ENCODE measurements around the gene CPA2. TPM values are rescaled to one million over a fixed set of nuclear protein-coding genes. Genes with fewer than 3 reads are reported as not detected.
"Not testable (repeated sequence)": the region's sequence is repeated elsewhere in the genome, so short reads cannot be mapped to it uniquely, and the experiment has no call there.

Gene CPA2
- total RNA-seq, 5 donors from 2014 or later (not counting 1 experiment from before 2014, with no cell fraction given), result 1.7 to 3.1 (median 2.2) TPM; not detected in 2

DNA sequence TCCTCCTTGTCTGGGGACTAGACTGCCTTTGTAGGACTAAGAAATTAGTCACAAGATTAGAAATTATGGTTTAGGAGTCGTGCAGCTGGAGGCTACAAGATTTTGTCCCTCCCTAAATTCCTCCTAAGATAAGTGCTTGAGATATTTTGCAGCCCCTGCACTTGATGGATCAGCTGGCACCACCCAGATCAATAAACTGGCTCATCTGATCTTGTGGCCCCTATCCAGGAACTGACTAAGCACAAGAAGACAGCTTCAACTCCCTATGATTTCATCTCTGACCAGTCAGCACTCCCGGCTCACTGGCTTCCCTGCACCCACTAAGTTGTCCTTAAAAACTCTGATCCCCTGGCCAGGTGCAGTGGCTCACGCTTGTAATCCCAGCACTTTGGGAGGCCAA is 41.7 kb upstream of the CPA2 start:
- not testable (repeated sequence) for H3K27me3 ChIP-seq (replicated peaks in 1 of 2; ENCODE audit: control insufficient read depth in 2 of 2, extremely low read depth in 1 of 2, insufficient read depth in 2 of 2, low read length in 1 of 2); H3K36me3 ChIP-seq (ENCODE audit: control insufficient read depth in 2 of 2, extremely low read depth in 1 of 2, insufficient read depth in 1 of 2, low read length in 1 of 2); ATAC-seq (replicated peaks in 1 of 4); H3K4me1 Mint-ChIP-seq; H3K4me1 ChIP-seq (ENCODE audit: control insufficient read depth in 1 of 2, extremely low read depth in 1 of 2, insufficient read depth in 2 of 2, low read length in 2 of 2); H3K9me3 Mint-ChIP-seq; H3K36me3 Mint-ChIP-seq; H3K27me3 Mint-ChIP-seq; H3K4me3 Mint-ChIP-seq; H3K9me3 ChIP-seq; H3K27ac ChIP-seq (ENCODE audit: low read length); H3K4me3 ChIP-seq (ENCODE audit: control insufficient read depth in 1 of 2, extremely low read depth in 1 of 2, low read length in 1 of 2); H3K27ac Mint-ChIP-seq; DNase-seq
- CTCF ChIA-PET, result interaction anchor here in 1 of 2 donors (0.8 kb wide), 1 partner anchor 16 kb away, joined by 4 read pairs; no protein-coding TSS in a partner anchor
- POLR2A ChIA-PET, result interaction anchor here in 1 of 2 donors (0.6 kb wide), 1 partner anchor 112 kb away, joined by 3 read pairs; no protein-coding TSS in a partner anchor
- WGBS (ENCODE audit: insufficient coverage), result 100% methylated on average over 2 of the region's 3 CpGs

- Histone ChIP-seq H3K27ac (ENCODE audit: low read length) (no peak overlapping the region), H3K4me1 (ENCODE audit: control insufficient read depth in 1 of 2, extremely low read depth in 1 of 2, insufficient read depth in 2 of 2, low read length in 2 of 2) (no peaks in the 10 kb centered on the region), H3K9me3 (no peaks in the 10 kb centered on the region), H3K27me3 (replicated peaks in 1 of 2; ENCODE audit: control insufficient read depth in 2 of 2, extremely low read depth in 1 of 2, insufficient read depth in 2 of 2, low read length in 1 of 2) (peaks cover 0 to 5% of the 10 kb centered on the region in 2 experiments), H3K4me3 (ENCODE audit: control insufficient read depth in 1 of 2, extremely low read depth in 1 of 2, low read length in 1 of 2) (no peak overlapping the region), H3K36me3 (ENCODE audit: control insufficient read depth in 2 of 2, extremely low read depth in 1 of 2, insufficient read depth in 1 of 2, low read length in 1 of 2) (no peaks in the 10 kb centered on the region)
- H3K27me3 Mint-ChIP-seq, result peaks cover 0 to 3% of the 10 kb centered on the region in 2 donors
- no peaks in the 10 kb centered on the region for H3K36me3 Mint-ChIP-seq
- no peak overlapping the region for H3K27ac Mint-ChIP-seq
- ATAC-seq (replicated peaks in 1 of 4) (no peak), DNase-seq (no peak)
- 100% methylated on average over 1 of the region's 1 CpG for WGBS (ENCODE audit: insufficient coverage)
- H3K4me1 Mint-ChIP-seq, result no peaks in the 10 kb centered on the region
- no peak overlapping the region for H3K4me3 Mint-ChIP-seq
- no peaks in the 10 kb centered on the region for H3K9me3 Mint-ChIP-seq
- ChIA-PET POLR2A (interaction anchor here in 1 of 2 donors (0.6 kb wide), 1 partner anchor 85 kb away, joined by 3 read pairs; no protein-coding TSS in a partner anchor), CTCF (interaction anchor here in 1 of 2 donors (0.7 kb wide), 1 partner anchor 87 kb away, joined by 3 read pairs; no protein-coding TSS in a partner anchor)
Measured at GRCh38 chr7:130226333-130226732, 40.3 kb upstream of the CPA2 start.

- no peaks in the 10 kb centered on the region for H3K4me1 ChIP-seq (ENCODE audit: control insufficient read depth in 1 of 2, extremely low read depth in 1 of 2, insufficient read depth in 2 of 2, low read length in 2 of 2)
- H3K4me3 Mint-ChIP-seq, result no peak overlapping the region
- no peaks in the 10 kb centered on the region for H3K36me3 ChIP-seq (ENCODE audit: control insufficient read depth in 2 of 2, extremely low read depth in 1 of 2, insufficient read depth in 1 of 2, low read length in 1 of 2)
- H3K9me3 Mint-ChIP-seq, result no peaks in the 10 kb centered on the region
- H3K27ac ChIP-seq (ENCODE audit: low read length), result no peak overlapping the region
- POLR2A ChIA-PET, result interaction anchor here in 1 of 2 donors (0.7 kb wide), 1 partner anchor 233 kb away, joined by 3 read pairs; no protein-coding TSS in a partner anchor
- no CpG with 5 or more reads among the region's 1 CpG for WGBS (ENCODE audit: insufficient coverage)
- no peaks in the 10 kb centered on the region for H3K4me1 Mint-ChIP-seq
- CTCF ChIA-PET, result interaction anchor here in 1 of 2 donors (0.6 kb wide), 1 partner anchor 1370 kb away, joined by 3 read pairs; no protein-coding TSS in a partner anchor
- H3K27ac Mint-ChIP-seq, result no peak overlapping the region
- H3K9me3 ChIP-seq, result no peaks in the 10 kb centered on the region
- ATAC-seq (replicated peaks in 1 of 4) (no peak), DNase-seq (no peak)
- peaks cover 0 to 11% of the 10 kb centered on the region in 2 experiments for H3K27me3 ChIP-seq (replicated peaks in 1 of 2; ENCODE audit: control insufficient read depth in 2 of 2, extremely low read depth in 1 of 2, insufficient read depth in 2 of 2, low read length in 1 of 2)
- no peaks in the 10 kb centered on the region for H3K36me3 Mint-ChIP-seq
- no peak overlapping the region for H3K4me3 ChIP-seq (ENCODE audit: control insufficient read depth in 1 of 2, extremely low read depth in 1 of 2, low read length in 1 of 2)
- H3K27me3 Mint-ChIP-seq, result peaks cover 0 to 3% of the 10 kb centered on the region in 2 donors
Measured at GRCh38 chr7:130227883-130228575, 38.6 kb upstream of the CPA2 start.

GRCh38 chr7:130228840-130229502 is 37.7 kb upstream of the CPA2 start:
- Histone ChIP-seq H3K27me3 (replicated peaks in 1 of 2; ENCODE audit: control insufficient read depth in 2 of 2, extremely low read depth in 1 of 2, insufficient read depth in 2 of 2, low read length in 1 of 2) (peaks cover 0 to 10% of the 10 kb centered on the region in 2 experiments), H3K36me3 (ENCODE audit: control insufficient read depth in 2 of 2, extremely low read depth in 1 of 2, insufficient read depth in 1 of 2, low read length in 1 of 2) (no peaks in the 10 kb centered on the region), H3K4me3 (ENCODE audit: control insufficient read depth in 1 of 2, extremely low read depth in 1 of 2, low read length in 1 of 2) (no peak overlapping the region), H3K4me1 (ENCODE audit: control insufficient read depth in 1 of 2, extremely low read depth in 1 of 2, insufficient read depth in 2 of 2, low read length in 2 of 2) (no peaks in the 10 kb centered on the region), H3K9me3 (no peaks in the 10 kb centered on the region), H3K27ac (ENCODE audit: low read length) (no peak overlapping the region)
- DNase-seq (no peak), ATAC-seq (replicated peaks in 1 of 4) (no peak)
- H3K36me3 Mint-ChIP-seq, result no peaks in the 10 kb centered on the region
- ChIA-PET CTCF (no interaction called here), POLR2A (no interaction called here)
- no peak overlapping the region for H3K4me3 Mint-ChIP-seq
- 90% methylated on average over 4 of the region's 7 CpGs for WGBS (ENCODE audit: insufficient coverage)
- H3K4me1 Mint-ChIP-seq, result no peaks in the 10 kb centered on the region
- H3K27me3 Mint-ChIP-seq, result peaks cover 0 to 3% of the 10 kb centered on the region in 2 donors
- H3K9me3 Mint-ChIP-seq, result no peaks in the 10 kb centered on the region
- H3K27ac Mint-ChIP-seq, result no peak overlapping the region

GRCh38 chr7:130229981-130230380 is 36.7 kb upstream of the CPA2 start:
- CTCF ChIA-PET; ATAC-seq (replicated peaks in 1 of 4); H3K4me3 ChIP-seq (ENCODE audit: control insufficient read depth in 1 of 2, extremely low read depth in 1 of 2, low read length in 1 of 2); H3K27me3 Mint-ChIP-seq; H3K9me3 Mint-ChIP-seq; H3K4me1 ChIP-seq (ENCODE audit: control insufficient read depth in 1 of 2, extremely low read depth in 1 of 2, insufficient read depth in 2 of 2, low read length in 2 of 2); H3K36me3 Mint-ChIP-seq; H3K27ac Mint-ChIP-seq; H3K27ac ChIP-seq (ENCODE audit: low read length); DNase-seq; H3K4me1 Mint-ChIP-seq; H3K27me3 ChIP-seq (replicated peaks in 1 of 2; ENCODE audit: control insufficient read depth in 2 of 2, extremely low read depth in 1 of 2, insufficient read depth in 2 of 2, low read length in 1 of 2); H3K9me3 ChIP-seq; H3K4me3 Mint-ChIP-seq; POLR2A ChIA-PET; H3K36me3 ChIP-seq (ENCODE audit: control insufficient read depth in 2 of 2, extremely low read depth in 1 of 2, insufficient read depth in 1 of 2, low read length in 1 of 2): not testable (repeated sequence)
- WGBS (ENCODE audit: insufficient coverage), result 97% methylated on average over 17 of the region's 28 CpGs

DNA sequence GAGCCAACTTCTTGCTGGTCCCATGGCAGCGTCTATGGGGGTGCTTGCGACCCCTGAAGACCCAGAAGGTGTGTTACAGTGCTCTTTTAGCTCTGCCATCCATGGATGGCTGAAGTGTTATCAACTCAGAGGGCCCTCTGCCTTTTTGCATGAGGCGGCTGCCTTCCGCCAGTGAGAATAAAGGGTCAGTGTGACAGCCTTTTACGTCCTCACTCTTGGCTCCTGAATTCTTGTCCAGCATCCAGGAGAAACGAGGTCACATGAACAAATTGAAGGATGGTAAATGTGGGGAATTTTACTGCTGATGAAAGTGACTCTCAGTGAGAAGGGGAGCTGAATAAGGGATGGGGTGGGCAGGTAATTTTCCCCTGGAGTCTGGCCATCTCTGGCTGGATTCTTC is 34.9 kb upstream of the CPA2 start:
- no peaks in the 10 kb centered on the region for H3K9me3 Mint-ChIP-seq
- no peak overlapping the region for H3K4me3 Mint-ChIP-seq
- no peaks in the 10 kb centered on the region for H3K9me3 ChIP-seq
- DNase-seq (no peak), ATAC-seq (replicated peaks in 1 of 4) (no peak)
- no peak overlapping the region for H3K27ac ChIP-seq (ENCODE audit: low read length)
- H3K27me3 ChIP-seq (replicated peaks in 1 of 2; ENCODE audit: control insufficient read depth in 2 of 2, extremely low read depth in 1 of 2, insufficient read depth in 2 of 2, low read length in 1 of 2), result peaks cover 0 to 12% of the 10 kb centered on the region in 2 experiments
- H3K36me3 ChIP-seq (ENCODE audit: control insufficient read depth in 2 of 2, extremely low read depth in 1 of 2, insufficient read depth in 1 of 2, low read length in 1 of 2), result no peaks in the 10 kb centered on the region
- CTCF ChIA-PET, result no interaction called here
- no peak overlapping the region for H3K27ac Mint-ChIP-seq
- POLR2A ChIA-PET, result no interaction called here
- H3K27me3 Mint-ChIP-seq, result peaks cover 6 to 8% of the 10 kb centered on the region in 2 donors
- no peaks in the 10 kb centered on the region for H3K4me1 ChIP-seq (ENCODE audit: control insufficient read depth in 1 of 2, extremely low read depth in 1 of 2, insufficient read depth in 2 of 2, low read length in 2 of 2)
- H3K4me3 ChIP-seq (ENCODE audit: control insufficient read depth in 1 of 2, extremely low read depth in 1 of 2, low read length in 1 of 2), result no peak overlapping the region
- 87% methylated on average over 5 of the region's 6 CpGs for WGBS (ENCODE audit: insufficient coverage)
- no peaks in the 10 kb centered on the region for H3K4me1 Mint-ChIP-seq
- H3K36me3 Mint-ChIP-seq, result no peaks in the 10 kb centered on the region

Data from T-cell (primary cell).